HG03045 (cell line): Measurements from ENCODE around the gene EXOSC2.

Source experiments
- ATAC-seq: cut with Tn5 transposase; IDR thresholded peaks from one replicate; pipeline ENCODE4 v1.9.1; 2021; ENCODE audit warnings: mild to moderate bottlenecking, moderate library complexity; ENCODE audit not compliant: unreplicated experiment

Gene EXOSC2

DNA sequence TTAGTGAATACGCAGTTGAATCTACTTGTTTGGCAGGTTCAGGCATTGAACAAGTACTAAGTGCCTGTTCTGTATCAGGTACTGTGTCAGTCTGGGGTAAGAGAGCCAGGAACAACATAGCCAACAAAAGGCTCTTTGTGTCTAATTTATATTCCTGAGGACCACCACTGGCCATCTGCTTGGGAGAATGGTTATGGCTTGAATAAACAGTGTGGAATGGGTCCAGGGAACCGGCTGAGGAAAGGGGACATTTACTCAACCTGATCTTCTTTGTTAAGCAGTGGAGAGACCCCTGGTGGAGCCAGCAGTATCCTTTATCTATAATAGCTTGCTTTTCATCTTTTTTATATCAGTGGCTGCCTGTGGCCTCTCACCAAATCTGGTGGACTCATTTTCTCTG lies 38.6 kb downstream of the EXOSC2 start:
- no peak for ATAC-seq

DNA sequence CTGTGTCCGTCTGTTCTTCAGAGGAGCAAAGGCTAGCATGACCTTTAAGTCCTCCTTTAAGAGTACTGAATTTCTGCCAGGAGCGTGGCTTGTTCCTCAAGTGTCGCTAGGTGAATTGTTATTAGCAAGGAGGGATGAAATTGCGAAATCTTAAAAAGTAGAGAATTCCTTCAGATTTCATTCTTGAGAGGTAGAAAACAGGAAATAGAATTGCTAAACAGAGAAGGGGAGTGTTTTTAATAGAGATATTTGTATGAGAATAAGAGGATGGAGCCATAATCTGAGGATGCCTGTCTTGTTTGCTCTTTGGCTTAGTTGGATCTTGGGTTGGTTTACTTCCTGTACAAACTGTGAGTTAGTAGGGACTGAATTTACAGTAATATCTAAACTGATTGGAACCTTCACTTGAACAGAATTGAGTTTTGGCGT lies 39.2 kb downstream of the EXOSC2 start:
- no peak for ATAC-seq

DNA sequence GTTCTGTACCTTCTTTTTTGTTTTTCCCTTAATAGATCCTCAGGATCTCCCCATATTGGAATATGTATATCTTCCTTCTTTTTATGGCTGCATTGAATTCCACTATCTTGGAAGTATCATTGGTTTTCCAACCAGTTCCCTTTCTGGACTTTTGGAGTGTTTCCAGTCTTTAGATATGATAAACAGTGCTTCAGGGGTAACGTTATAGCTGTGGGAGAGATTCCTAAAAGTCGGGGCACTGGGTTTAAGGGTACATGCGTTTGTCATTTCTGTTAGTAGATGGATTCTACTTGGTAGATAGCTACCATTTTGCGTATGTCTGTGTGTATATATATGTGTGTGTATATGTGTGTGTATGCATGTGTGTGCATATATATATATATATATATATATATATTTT lies 42.0 kb downstream of the EXOSC2 start:
- ATAC-seq = no peak

DNA sequence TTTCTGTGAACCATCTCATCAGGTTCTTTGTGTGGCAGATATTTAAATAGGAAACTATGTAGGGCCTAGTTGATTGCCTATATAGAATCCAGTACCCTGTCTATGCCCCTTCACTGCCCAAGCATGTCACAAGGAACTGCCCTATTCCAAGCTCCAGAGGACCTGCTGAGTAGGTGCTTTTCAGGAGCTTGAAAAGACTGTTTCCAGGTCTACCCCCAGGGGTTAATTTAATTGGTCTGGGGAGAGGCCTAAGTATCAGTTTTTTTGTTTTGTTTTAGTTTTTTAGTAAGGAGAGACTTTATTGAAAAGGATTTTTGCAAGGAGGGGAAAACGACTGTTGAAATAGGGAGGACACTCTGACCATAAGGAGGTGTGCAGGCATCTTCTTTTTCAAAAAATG lies 43.3 kb downstream of the EXOSC2 start:
- ATAC-seq = no peak

GRCh38 chr9:130738281-130738680 lies 44.7 kb downstream of the EXOSC2 start:
- ATAC-seq = no peak

- ATAC-seq = no peak
Observed at GRCh38 chr9:130739081-130739480, 45.5 kb downstream of the EXOSC2 start.

DNA sequence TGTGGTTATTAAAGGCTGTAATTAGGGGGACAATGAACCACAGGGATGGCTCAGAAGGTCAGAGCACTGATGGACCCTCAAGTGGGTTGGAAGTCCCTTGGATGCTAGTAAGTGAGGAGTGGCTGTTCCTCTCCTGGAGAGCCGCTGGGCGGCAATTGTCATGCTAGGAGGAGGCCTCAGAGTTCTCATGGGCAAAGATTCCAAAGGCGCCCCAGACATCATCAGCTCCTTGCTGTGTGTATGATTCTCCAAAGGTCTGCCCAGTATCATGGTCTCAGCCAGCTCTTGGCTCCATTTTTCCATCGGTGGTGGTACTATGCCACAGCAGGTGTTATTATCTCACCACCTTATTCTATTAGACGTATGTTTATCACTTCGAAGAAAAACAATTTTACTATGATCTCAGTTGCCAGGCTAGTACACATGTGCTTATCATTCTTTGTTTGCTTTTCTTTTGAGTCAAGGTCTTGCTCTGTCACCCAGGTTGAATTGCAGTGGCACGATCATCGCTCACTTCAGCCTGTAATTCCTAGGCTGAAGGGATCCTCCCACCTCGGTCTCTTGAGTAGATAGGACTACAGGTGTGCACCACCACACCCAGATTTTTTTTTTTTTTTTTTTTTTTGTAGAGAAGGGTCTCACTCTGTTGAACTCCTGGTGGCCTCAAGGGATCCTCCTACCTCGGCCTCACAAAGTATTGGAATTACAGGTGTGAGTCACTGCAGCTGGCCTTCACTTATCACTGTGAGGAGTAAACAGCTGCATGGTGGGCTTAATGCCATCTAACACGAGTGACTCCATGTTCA lies 46.8 kb downstream of the EXOSC2 start:
- ATAC-seq = no peak

- no peak for ATAC-seq
Observed at GRCh38 chr9:130741024-130741305, 47.4 kb downstream of the EXOSC2 start.

GRCh38 chr9:130741831-130742449 lies 48.4 kb downstream of the EXOSC2 start:
- ATAC-seq = no peak

DNA sequence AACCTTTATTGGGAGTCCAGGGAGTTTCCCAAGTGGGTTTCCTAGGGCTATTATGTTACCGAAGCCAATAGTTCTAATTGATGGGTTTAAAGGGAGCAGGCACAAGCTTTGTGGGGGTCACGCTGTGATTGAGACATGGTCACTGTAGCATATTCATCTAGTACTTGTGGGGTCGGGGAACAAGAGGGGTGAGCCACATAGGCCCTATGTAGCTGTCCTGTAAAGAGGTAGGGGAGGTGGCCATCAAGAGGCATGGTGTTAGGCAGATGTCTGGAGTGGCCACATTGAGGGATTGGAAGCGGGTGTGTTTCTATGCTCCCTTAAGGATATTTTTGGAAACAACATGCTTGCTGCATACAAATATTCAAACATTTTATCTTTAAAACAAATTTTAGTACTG lies 50.1 kb downstream of the EXOSC2 start:
- ATAC-seq = no peak

DNA sequence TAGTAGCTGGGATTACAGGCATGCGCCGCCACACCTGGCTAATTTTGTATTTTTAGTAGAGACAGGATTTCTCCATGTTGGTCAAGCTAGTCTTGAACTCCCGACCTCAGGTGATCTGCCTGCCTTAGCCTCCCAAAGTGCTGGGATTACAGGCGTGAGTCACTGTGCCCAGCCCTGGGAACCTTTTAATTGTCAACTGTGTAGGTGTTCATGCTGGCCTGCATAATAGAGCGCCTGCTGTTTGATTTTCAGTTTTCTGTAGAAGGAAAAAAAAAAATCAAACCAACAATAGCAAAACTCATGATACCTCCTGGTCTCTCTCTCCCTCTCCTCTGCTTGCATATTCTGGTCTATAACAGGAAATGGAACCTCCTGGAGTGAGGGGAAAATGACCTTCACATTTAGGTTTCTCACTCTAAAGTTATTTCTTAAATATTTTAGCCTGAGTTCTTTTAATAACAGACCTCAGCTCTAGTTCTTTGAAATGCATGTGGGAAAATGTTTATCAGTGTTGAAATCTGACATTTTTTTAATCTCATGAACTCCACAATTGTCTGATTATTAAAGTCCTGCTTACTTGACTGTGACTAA lies 51.7 kb downstream of the EXOSC2 start:
- ATAC-seq = no peak

GRCh38 chr9:130745829-130746228 lies 52.2 kb downstream of the EXOSC2 start:
- no peak for ATAC-seq

DNA sequence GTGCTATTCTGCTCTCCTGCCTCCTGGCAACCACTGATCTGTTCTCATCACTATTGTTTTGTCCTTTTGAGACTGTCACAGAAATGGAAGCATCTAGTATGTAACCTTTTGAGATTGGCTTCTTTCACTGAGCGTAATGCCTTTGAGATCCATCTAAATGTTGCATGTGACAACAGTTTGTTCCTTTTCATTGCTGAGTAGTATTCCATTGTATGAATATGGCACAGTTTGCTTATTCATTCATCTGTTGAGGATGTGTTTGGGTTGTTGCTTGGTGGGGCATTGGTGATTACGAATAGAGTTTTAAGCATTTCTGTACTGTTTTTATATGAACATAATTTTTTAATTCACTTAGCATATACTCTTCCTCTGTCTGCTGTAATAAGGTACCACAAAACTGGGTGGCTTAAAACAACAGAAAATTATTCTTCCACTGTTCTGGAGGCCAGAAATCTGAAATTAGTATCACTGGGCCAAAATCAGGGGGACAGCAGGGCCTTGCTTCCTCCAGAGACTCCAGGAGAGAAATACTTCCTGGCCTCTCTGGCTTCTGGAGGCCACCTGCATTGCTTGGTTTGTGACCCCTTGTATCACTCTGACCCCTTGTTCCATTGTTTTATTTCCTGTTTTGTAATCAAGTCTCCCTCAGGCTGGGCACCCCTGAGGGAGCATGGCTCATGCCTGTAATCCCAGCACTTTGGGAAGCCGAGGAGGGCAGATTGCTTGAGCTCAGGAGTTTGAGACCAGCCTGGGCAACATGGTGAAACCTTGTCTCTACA lies 53.0 kb downstream of the EXOSC2 start:
- no peak for ATAC-seq

DNA sequence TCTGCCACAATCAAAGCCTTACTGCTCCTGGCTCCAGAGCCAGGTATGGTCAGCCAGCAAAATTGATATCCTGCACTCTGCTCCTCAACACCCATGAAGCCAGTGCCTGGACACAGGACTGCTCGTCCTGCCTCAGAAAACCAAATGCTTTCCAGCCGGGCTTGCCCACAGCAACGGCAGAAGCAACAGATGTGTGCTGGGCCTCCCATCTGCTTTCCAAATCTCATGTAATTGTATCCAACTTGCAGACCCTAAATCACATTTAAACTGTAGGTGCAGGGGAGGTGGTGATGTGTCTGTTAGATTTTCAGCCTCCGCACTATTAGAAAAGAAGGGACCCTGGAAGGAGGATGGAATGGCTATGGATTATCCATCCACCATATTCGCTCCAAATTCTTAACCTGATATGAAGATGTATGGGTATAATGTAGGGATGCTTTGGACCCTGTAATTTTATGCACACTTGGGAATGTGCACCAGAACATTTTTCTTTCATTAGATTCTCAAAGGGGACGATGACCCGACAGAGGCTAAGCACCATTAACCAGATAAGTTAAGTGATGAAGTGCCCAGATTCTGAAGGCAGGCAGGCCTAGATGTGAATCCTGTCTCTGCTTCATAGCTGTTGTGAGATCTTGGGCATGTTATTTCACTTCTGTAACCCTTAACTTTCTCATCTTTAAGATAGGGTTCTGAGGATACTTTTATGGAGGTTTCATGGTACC lies 58.2 kb downstream of the EXOSC2 start:
- no peak for ATAC-seq
